ENCODE results near the gene C19orf33.

- TF ChIP-seq CTCF (optimal IDR thresholded peaks at IDR 0.05 in 1 of 3, IDR thresholded peaks at IDR 0.05 in 1 of 3, conservative IDR thresholded peaks at IDR 0.05 in 1 of 3; ENCODE audit: extremely low read depth in 1 of 3, insufficient read depth in 2 of 3, low read length in 3 of 3) (no peak), EZH2 (IDR thresholded peaks at IDR 0.05; ENCODE audit: low read length) (no peak)
These were observed 14.6 kb downstream of the C19orf33 start for GRCh38 chr19:38318660-38319059.

All from keratinocyte (primary cell).